ENCODE results near the gene DAP3. TPM values are rescaled to one million over a fixed set of nuclear protein-coding genes. Genes with fewer than 3 reads are reported as not detected.

DAP3 gene
- total RNA-seq, 1 donor from 2014 or later, result 149 TPM

DNA sequence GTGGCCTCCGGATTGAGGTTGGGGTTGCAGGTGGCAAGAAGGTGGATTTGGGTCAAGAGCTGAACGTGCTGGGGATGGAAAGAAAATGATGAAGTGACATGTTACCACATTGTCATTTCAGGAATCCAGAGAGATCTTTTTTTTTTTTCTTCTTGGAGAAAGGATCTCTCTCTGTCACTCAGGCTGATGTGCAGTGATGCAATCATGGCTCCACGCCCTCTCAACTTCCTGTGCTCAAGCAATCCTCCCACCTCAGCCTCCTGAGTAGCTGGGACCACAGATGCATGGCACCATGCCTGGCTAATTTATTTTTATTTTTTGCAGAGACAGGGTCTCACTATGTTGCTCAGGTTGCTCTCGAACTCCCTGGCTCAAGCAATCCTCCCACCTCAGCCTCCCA, 87.5 kb downstream of the DAP3 start:
- no peak for DNase-seq (ENCODE audit: low spot score)

DNA sequence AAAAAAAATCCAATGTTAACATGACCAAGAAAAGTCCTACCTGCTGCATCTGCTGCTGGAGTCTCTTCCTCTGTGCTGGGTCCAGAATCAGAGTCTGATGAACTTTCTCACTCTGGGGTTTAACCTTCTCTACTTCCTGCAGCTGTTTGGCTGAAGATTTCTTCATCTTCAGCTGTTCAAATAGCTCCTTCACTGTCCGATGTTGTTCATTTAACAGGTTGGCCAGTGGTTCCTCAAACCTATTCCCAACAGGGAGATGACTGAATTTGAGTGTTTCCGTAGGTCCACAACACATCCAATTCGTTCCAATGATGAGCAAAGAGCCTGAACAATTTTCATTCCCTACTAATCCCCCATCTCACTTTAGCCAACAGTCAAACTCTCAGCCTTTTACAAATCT, 88.7 kb downstream of the DAP3 start:
- DNase-seq (ENCODE audit: low spot score), result no peak

Other genes starting within 250 kb of the DAP3 start
- gene ASH1L, start 126.3 kb upstream of the DAP3 start, total RNA-seq (ENCODE audit: insufficient read depth, low replicate concordance), result 49.6 TPM
- 7.9 TPM for gene MSTO1, start 78.9 kb upstream of the DAP3 start, total RNA-seq (ENCODE audit: insufficient read depth, low replicate concordance)
- gene YY1AP1, start 317 bp upstream of the DAP3 start, total RNA-seq (ENCODE audit: insufficient read depth, low replicate concordance), result 266 TPM
- 90.0 TPM for gene GON4L, start 168.1 kb downstream of the DAP3 start, total RNA-seq (ENCODE audit: insufficient read depth, low replicate concordance)
- gene SYT11, start 170.5 kb downstream of the DAP3 start, total RNA-seq (ENCODE audit: insufficient read depth, low replicate concordance), result 22.4 TPM
- 41.7 TPM for gene RIT1, start 222.3 kb downstream of the DAP3 start, total RNA-seq (ENCODE audit: insufficient read depth, low replicate concordance)
- gene KHDC4, start 245.3 kb downstream of the DAP3 start, total RNA-seq (ENCODE audit: insufficient read depth, low replicate concordance), result 40.7 TPM

All from umbilical cord (tissue), 2 donors.